HG02840 (cell line): ENCODE data around the gene LDLRAD4.
"Not testable (repeated sequence)": the region's sequence is repeated elsewhere in the genome, so short reads cannot be mapped to it uniquely, and the experiment has no call there.

Source experiments
- ATAC-seq: cut with Tn5 transposase; IDR thresholded peaks from one replicate; pipeline ENCODE4 v1.9.1; 2021; ENCODE audit warnings: mild to moderate bottlenecking, moderate library complexity, moderate number of reproducible peaks; ENCODE audit not compliant: unreplicated experiment, low FRiP score

The LDLRAD4 gene

GRCh38 chr18:13473751-13474150 lies 255.2 kb downstream of the LDLRAD4 start:
- no peak for ATAC-seq

- ATAC-seq = no peak
These were observed 255.8 kb downstream of the LDLRAD4 start for GRCh38 chr18:13474336-13474735.

GRCh38 chr18:13474907-13475545 lies 256.5 kb downstream of the LDLRAD4 start:
- no peak for ATAC-seq

GRCh38 chr18:13476312-13476711 lies 257.8 kb downstream of the LDLRAD4 start:
- not testable (repeated sequence) for ATAC-seq

- ATAC-seq = no peak
These were observed 258.7 kb downstream of the LDLRAD4 start for GRCh38 chr18:13477147-13477683.

- no peak for ATAC-seq
These were observed 262.2 kb downstream of the LDLRAD4 start for GRCh38 chr18:13480571-13481255.

- no peak for ATAC-seq
These were observed 262.8 kb downstream of the LDLRAD4 start for GRCh38 chr18:13481331-13481730.

- ATAC-seq = peak; percentile 94
These were observed 263.5 kb downstream of the LDLRAD4 start for GRCh38 chr18:13481820-13482617.

GRCh38 chr18:13482618-13482945 lies 264.0 kb downstream of the LDLRAD4 start:
- peak; percentile 18 for ATAC-seq

GRCh38 chr18:13483316-13484270 lies 265.0 kb downstream of the LDLRAD4 start:
- no peak for ATAC-seq

- ATAC-seq = no peak
These were observed 266.6 kb downstream of the LDLRAD4 start for GRCh38 chr18:13485182-13485581.

GRCh38 chr18:13485604-13486003 lies 267.0 kb downstream of the LDLRAD4 start:
- ATAC-seq = no peak

- no peak for ATAC-seq
These were observed 267.7 kb downstream of the LDLRAD4 start for GRCh38 chr18:13486284-13486683.

GRCh38 chr18:13486686-13487085 lies 268.1 kb downstream of the LDLRAD4 start:
- ATAC-seq = no peak

GRCh38 chr18:13487237-13487636 lies 268.7 kb downstream of the LDLRAD4 start:
- no peak for ATAC-seq

GRCh38 chr18:13488281-13488929 lies 269.8 kb downstream of the LDLRAD4 start:
- ATAC-seq = no peak

- not testable (repeated sequence) for ATAC-seq
These were observed 270.7 kb downstream of the LDLRAD4 start for GRCh38 chr18:13489303-13489702.

GRCh38 chr18:13491138-13491537 lies 272.6 kb downstream of the LDLRAD4 start:
- no peak for ATAC-seq

- ATAC-seq = no peak
These were observed 273.8 kb downstream of the LDLRAD4 start for GRCh38 chr18:13492314-13492713.

- ATAC-seq = no peak
These were observed 274.5 kb downstream of the LDLRAD4 start for GRCh38 chr18:13493079-13493478.
